SK-N-MC (cell line): Measurements from ENCODE around the gene IKZF5.

Experiments used
- DNase-seq: peaks from one replicate; pipeline ENCODE4 v3.0.0-alpha.2; 2011; ENCODE audit warnings: low read depth, low spot score
- H3K27ac ChIP-seq: fragments of 200-600 bp; sonication (generic); 2 replicates; pipeline ENCODE4 v1.5.1; 2016; ENCODE audit warnings: mixed run types
- H3K36me3 ChIP-seq: fragments of 200-600 bp; sonication (generic); 2 replicates; pipeline ENCODE4 v1.6.1; 2017; ENCODE audit warnings: antibody characterized with exemption, low read length, mixed read lengths; ENCODE audit not compliant: insufficient read depth
- H3K4me3 ChIP-seq: fragments of 200-600 bp; sonication (generic); 2 replicates; pipeline ENCODE4 v1.5.1; 2016
- H3K9ac ChIP-seq: fragments of 200-600 bp; sonication (generic); 2 replicates; pipeline ENCODE4 v1.8.0; 2017; ENCODE audit warnings: mixed run types, mixed read lengths; ENCODE audit not compliant: insufficient read length
- H3K9me3 ChIP-seq: fragments of 200-600 bp; sonication (generic); 2 replicates; pipeline ENCODE4 v1.6.1; 2017; ENCODE audit warnings: low read depth, mild to moderate bottlenecking, antibody characterized with exemption, low read length, moderate library complexity, mixed read lengths
- EZH2 ChIP-seq: fragments of 200-600 bp; sonication (generic); IDR thresholded peaks from one replicate; pipeline ENCODE4 v1.6.1; 2017; ENCODE audit warnings: antibody characterized with exemption
- FOXP2 ChIP-seq: optimal IDR thresholded peaks from 2 replicates; pipeline ENCODE3; 2011; ENCODE audit warnings: mild to moderate bottlenecking, moderate library complexity; ENCODE audit not compliant: insufficient read depth; ENCODE audit errors: extremely low read length, control extremely low read depth
- POLR2AphosphoS5 ChIP-seq: IDR thresholded peaks from 2 replicates; pipeline ENCODE4 v1.6.1; 2012; ENCODE audit warnings: mild to moderate bottlenecking, low read depth, low read length, borderline replicate concordance

The IKZF5 gene

GRCh38 chr10:122953902-122954730 is 54.5 kb downstream of the IKZF5 start, which contains the start of gene C10orf88:
Gene C10orf88 (minus strand): TSS chr10:122954227. CDS start chr10:122954178, 49 bp downstream.
- Histone ChIP-seq H3K9me3 (no peaks in the 10 kb centered on the region; the same call in 1 of the 2 replicates), H3K27ac (no peak within 1 kb of the TSS), H3K9ac (peak within 1 kb of the TSS; percentile 84), H3K4me3 (peak within 1 kb of the TSS; percentile 78), H3K36me3 (no peaks in the 10 kb centered on the region)
- DNase-seq, result peak; percentile 73
- no peak for TF ChIP-seq EZH2
- peak; percentile 59 for TF ChIP-seq POLR2AphosphoS5

GRCh38 chr10:122949296-122949695 is 59.3 kb downstream of the IKZF5 start:
- H3K27ac ChIP-seq, result no peak overlapping the region
- TF ChIP-seq POLR2AphosphoS5, result no peak
- TF ChIP-seq EZH2, result no peak
- no peak for TF ChIP-seq FOXP2
- H3K36me3 ChIP-seq, result no peaks in the 10 kb centered on the region; the same call in 1 of the 2 replicates
- H3K9ac ChIP-seq, result no peak overlapping the region
- no peak overlapping the region for H3K4me3 ChIP-seq
- H3K9me3 ChIP-seq, result no peaks in the 10 kb centered on the region
- DNase-seq, result no peak
